Measurements from ENCODE around the gene ITIH6. TPM values are rescaled to one million over a fixed set of nuclear protein-coding genes. Genes with fewer than 3 reads are reported as not detected.
"Not testable (repeated sequence)": the region's sequence is repeated elsewhere in the genome, so short reads cannot be mapped to it uniquely, and the experiment has no call there.

The ITIH6 gene
- polyA plus RNA-seq, 1 donor = 0.04 TPM

- not testable (repeated sequence) for H3K4me3 ChIP-seq (ENCODE audit: low read length); H3K9me3 ChIP-seq (ENCODE audit: control insufficient read depth, low read depth, low read length); H3K27me3 ChIP-seq (ENCODE audit: control insufficient read depth, insufficient read depth, low read length); H3K4me1 ChIP-seq (ENCODE audit: control insufficient read depth, insufficient read depth, low read length); H3K36me3 ChIP-seq (ENCODE audit: control insufficient read depth, insufficient read depth, low read length)
- peak; percentile 3 to 43 for DNase-seq
- no CpG with 5 or more reads among the region's 2 CpGs for WGBS (ENCODE audit: insufficient coverage, low lambda C conversion rate)
- H3K27ac ChIP-seq (ENCODE audit: low read length) = peak overlapping the region; percentile 65
These were observed 23.5 kb downstream of the ITIH6 start for GRCh38 chrX:54774391-54775094.

GRCh38 chrX:54758114-54759055 is 39.7 kb downstream of the ITIH6 start:
- no CpG with 5 or more reads among the region's 21 CpGs for WGBS (ENCODE audit: insufficient coverage, low lambda C conversion rate)
- H3K27me3 ChIP-seq (ENCODE audit: control insufficient read depth, insufficient read depth, low read length) = no peaks in the 10 kb centered on the region
- no peak for DNase-seq
- H3K36me3 ChIP-seq (ENCODE audit: control insufficient read depth, insufficient read depth, low read length) = no peaks in the 10 kb centered on the region
- H3K4me3 ChIP-seq (ENCODE audit: low read length) = no peak overlapping the region
- no peak overlapping the region for H3K27ac ChIP-seq (ENCODE audit: low read length)
- no peaks in the 10 kb centered on the region for H3K9me3 ChIP-seq (ENCODE audit: control insufficient read depth, low read depth, low read length)
- H3K4me1 ChIP-seq (ENCODE audit: control insufficient read depth, insufficient read depth, low read length) = peaks cover 4% of the 10 kb centered on the region

GRCh38 chrX:54754854-54755253 is 43.2 kb downstream of the ITIH6 start:
- Histone ChIP-seq H3K4me1 (ENCODE audit: control insufficient read depth, insufficient read depth, low read length) (peaks cover 4% of the 10 kb centered on the region), H3K4me3 (ENCODE audit: low read length) (no peak overlapping the region), H3K27ac (ENCODE audit: low read length) (no peak overlapping the region), H3K9me3 (ENCODE audit: control insufficient read depth, low read depth, low read length) (no peaks in the 10 kb centered on the region), H3K36me3 (ENCODE audit: control insufficient read depth, insufficient read depth, low read length) (no peaks in the 10 kb centered on the region), H3K27me3 (ENCODE audit: control insufficient read depth, insufficient read depth, low read length) (no peaks in the 10 kb centered on the region)
- DNase-seq = no peak

DNA sequence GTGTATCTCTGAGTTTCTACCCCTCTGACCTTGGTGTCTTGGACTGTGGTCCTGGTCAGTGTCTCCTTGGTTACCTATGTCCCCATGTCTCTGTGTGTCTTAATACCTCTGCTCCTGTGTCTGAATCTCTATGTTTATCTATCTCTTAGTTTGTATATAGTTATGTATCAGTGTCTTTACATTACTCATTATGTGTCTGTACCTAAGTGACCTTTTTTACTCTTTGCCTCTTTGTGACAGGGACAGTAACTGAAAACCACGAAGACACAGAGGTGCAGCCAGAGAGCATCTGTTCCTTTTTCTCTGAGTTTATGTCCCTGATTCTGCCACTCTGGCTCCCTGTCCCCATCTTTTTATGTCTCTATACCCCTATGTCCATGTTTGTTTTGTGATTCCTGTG is 49.4 kb downstream of the ITIH6 start:
- no peaks in the 10 kb centered on the region for H3K4me1 ChIP-seq (ENCODE audit: control insufficient read depth, insufficient read depth, low read length)
- no peaks in the 10 kb centered on the region for H3K27me3 ChIP-seq (ENCODE audit: control insufficient read depth, insufficient read depth, low read length)
- H3K9me3 ChIP-seq (ENCODE audit: control insufficient read depth, low read depth, low read length) = no peaks in the 10 kb centered on the region
- H3K4me3 ChIP-seq (ENCODE audit: low read length) = no peak overlapping the region
- H3K36me3 ChIP-seq (ENCODE audit: control insufficient read depth, insufficient read depth, low read length) = no peaks in the 10 kb centered on the region
- WGBS (ENCODE audit: insufficient coverage, low lambda C conversion rate) = 80% methylated on average over 1 of the region's 1 CpG
- DNase-seq = no peak
- no peak overlapping the region for H3K27ac ChIP-seq (ENCODE audit: low read length)

GRCh38 chrX:54747733-54748393 is 50.2 kb downstream of the ITIH6 start:
- Histone ChIP-seq H3K9me3 (ENCODE audit: control insufficient read depth, low read depth, low read length) (no peaks in the 10 kb centered on the region), H3K36me3 (ENCODE audit: control insufficient read depth, insufficient read depth, low read length) (no peaks in the 10 kb centered on the region), H3K27ac (ENCODE audit: low read length) (no peak overlapping the region), H3K27me3 (ENCODE audit: control insufficient read depth, insufficient read depth, low read length) (no peaks in the 10 kb centered on the region), H3K4me3 (ENCODE audit: low read length) (no peak overlapping the region), H3K4me1 (ENCODE audit: control insufficient read depth, insufficient read depth, low read length) (no peaks in the 10 kb centered on the region)
- 40% methylated on average over 1 of the region's 3 CpGs for WGBS (ENCODE audit: insufficient coverage, low lambda C conversion rate)
- no peak for DNase-seq

- Histone ChIP-seq H3K27ac (ENCODE audit: low read length) (no peak overlapping the region), H3K4me3 (ENCODE audit: low read length) (no peak overlapping the region), H3K9me3 (ENCODE audit: control insufficient read depth, low read depth, low read length) (no peaks in the 10 kb centered on the region), H3K27me3 (ENCODE audit: control insufficient read depth, insufficient read depth, low read length) (no peaks in the 10 kb centered on the region), H3K4me1 (ENCODE audit: control insufficient read depth, insufficient read depth, low read length) (no peaks in the 10 kb centered on the region), H3K36me3 (ENCODE audit: control insufficient read depth, insufficient read depth, low read length) (no peaks in the 10 kb centered on the region)
- DNase-seq = no peak
- no CpG with 5 or more reads among the region's 2 CpGs for WGBS (ENCODE audit: insufficient coverage, low lambda C conversion rate)
These were observed 51.1 kb downstream of the ITIH6 start for GRCh38 chrX:54746928-54747327.

DNA sequence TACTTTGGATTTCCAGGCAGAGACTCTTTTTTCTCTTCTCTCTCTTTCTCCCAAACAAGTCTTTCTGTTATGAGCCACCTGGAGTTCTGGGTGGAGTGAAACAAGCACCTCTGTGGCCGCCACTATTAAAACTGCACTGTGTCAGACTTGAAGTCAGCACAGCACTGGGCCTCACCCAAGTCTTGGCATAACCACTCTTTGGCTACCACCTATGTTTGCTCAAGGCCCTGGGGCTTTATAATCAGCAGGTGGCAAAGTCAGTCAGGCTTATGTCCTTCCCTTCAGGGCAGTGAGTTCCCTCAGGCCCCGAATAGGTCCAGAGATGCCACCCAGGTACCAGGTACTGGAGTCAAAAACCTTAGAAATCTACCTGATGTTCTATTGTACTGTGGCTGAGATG is 52.4 kb downstream of the ITIH6 start:
- Histone ChIP-seq H3K4me1 (ENCODE audit: control insufficient read depth, insufficient read depth, low read length) (no peaks in the 10 kb centered on the region), H3K4me3 (ENCODE audit: low read length) (no peak overlapping the region), H3K36me3 (ENCODE audit: control insufficient read depth, insufficient read depth, low read length) (no peaks in the 10 kb centered on the region), H3K27ac (ENCODE audit: low read length) (no peak overlapping the region), H3K27me3 (ENCODE audit: control insufficient read depth, insufficient read depth, low read length) (no peaks in the 10 kb centered on the region), H3K9me3 (ENCODE audit: control insufficient read depth, low read depth, low read length) (no peaks in the 10 kb centered on the region)
- no peak for DNase-seq
- no CpG with 5 or more reads among the region's 2 CpGs for WGBS (ENCODE audit: insufficient coverage, low lambda C conversion rate)

DNA sequence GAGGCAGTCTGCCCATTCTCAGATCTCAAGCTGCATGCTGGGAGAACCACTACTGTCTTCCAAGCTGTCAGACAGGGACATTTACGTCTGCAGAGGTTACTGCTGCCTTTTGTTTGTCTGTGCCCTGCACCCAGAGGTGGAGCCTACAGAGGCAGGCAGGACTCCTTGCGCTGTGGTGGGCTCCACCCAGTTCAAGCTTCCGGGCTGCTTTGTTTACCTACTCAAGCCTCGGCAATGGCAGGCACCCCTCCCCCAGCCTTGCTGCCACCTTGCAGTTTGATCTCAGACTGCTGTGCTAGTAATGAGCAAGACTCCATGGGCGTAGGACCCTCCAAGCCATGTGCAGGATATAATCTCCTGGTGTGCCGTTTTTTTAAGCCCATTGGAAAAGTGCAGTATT is 59.5 kb downstream of the ITIH6 start:
- not testable (repeated sequence) for H3K9me3 ChIP-seq (ENCODE audit: control insufficient read depth, low read depth, low read length); H3K27ac ChIP-seq (ENCODE audit: low read length); H3K4me1 ChIP-seq (ENCODE audit: control insufficient read depth, insufficient read depth, low read length); H3K4me3 ChIP-seq (ENCODE audit: low read length); H3K27me3 ChIP-seq (ENCODE audit: control insufficient read depth, insufficient read depth, low read length); DNase-seq; H3K36me3 ChIP-seq (ENCODE audit: control insufficient read depth, insufficient read depth, low read length)
- no CpG with 5 or more reads among the region's 6 CpGs for WGBS (ENCODE audit: insufficient coverage, low lambda C conversion rate)

DNA sequence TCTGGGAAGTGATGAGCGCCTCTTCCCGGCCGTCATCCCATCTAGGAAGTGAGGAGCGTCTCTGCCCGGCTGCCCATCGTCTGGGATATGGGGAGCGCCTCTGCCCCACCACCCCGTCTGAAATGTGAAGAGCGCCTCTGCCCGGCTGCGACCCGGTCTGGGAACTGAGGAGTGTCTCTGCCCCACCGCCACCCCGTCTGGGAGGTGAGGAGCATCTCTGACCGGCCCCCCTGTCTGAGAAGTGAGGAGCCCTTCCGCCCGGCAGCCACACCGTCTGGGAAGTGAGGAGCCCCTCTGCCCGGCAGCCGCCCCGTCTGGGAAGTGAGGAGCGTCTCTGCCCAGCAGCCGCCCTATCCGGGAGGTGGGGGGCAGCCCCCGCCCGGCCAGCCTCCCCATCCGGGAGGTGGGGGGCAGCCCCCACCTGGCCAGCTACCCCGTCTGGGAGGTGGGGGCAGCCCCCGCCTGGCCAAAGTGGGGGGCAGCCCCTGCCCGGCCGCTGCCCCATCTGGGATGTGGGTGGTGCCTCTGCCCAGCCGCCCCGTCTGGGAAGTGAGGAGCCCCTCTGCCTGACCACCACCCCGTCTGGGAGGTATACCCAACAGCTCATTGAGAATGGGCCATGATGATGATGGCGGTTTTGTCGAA is 61.6 kb downstream of the ITIH6 start:
- DNase-seq; H3K27ac ChIP-seq (ENCODE audit: low read length); H3K9me3 ChIP-seq (ENCODE audit: control insufficient read depth, low read depth, low read length); H3K36me3 ChIP-seq (ENCODE audit: control insufficient read depth, insufficient read depth, low read length); H3K4me1 ChIP-seq (ENCODE audit: control insufficient read depth, insufficient read depth, low read length); H3K27me3 ChIP-seq (ENCODE audit: control insufficient read depth, insufficient read depth, low read length); H3K4me3 ChIP-seq (ENCODE audit: low read length): not testable (repeated sequence)
- no CpG with 5 or more reads among the region's 36 CpGs for WGBS (ENCODE audit: insufficient coverage, low lambda C conversion rate)

DNA sequence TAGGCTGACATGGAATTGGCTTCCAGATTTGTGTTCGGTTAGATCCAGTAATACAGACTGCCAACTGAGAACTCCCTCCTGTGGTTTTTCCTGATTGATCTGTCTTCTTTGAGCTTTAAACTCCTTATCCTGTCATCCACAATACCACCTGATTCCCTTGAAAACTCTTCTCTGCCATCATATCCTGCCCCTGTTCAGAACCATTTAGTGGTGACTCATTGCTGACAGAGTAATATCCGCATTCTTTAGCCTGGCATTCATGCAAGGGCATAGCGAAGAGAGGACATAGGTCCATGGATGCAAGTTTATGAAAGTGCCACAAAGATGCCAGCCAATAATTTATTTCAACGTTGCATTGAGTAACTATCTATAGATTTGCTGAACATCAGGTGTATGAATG is 76.6 kb downstream of the ITIH6 start:
- no CpG with 5 or more reads among the region's 4 CpGs for WGBS (ENCODE audit: insufficient coverage, low lambda C conversion rate)
- no peak for DNase-seq
- Histone ChIP-seq H3K4me3 (ENCODE audit: low read length) (no peak overlapping the region), H3K27ac (ENCODE audit: low read length) (no peak overlapping the region), H3K36me3 (ENCODE audit: control insufficient read depth, insufficient read depth, low read length) (no peaks in the 10 kb centered on the region), H3K9me3 (ENCODE audit: control insufficient read depth, low read depth, low read length) (no peaks in the 10 kb centered on the region), H3K27me3 (ENCODE audit: control insufficient read depth, insufficient read depth, low read length) (no peaks in the 10 kb centered on the region), H3K4me1 (ENCODE audit: control insufficient read depth, insufficient read depth, low read length) (no peaks in the 10 kb centered on the region)
